CD14-positive monocyte (primary cell): Measurements from ENCODE around the gene POLR2L. TPM values are rescaled to one million over a fixed set of nuclear protein-coding genes. Genes with fewer than 3 reads are reported as not detected.

Source experiments
- DNase-seq, 3 donors: peaks; one replicate each; pipeline ENCODE4 v3.0.0-alpha.2; 2011 to 2022
- H2AFZ ChIP-seq: 2 replicates; pipeline ENCODE4 v1.6.0; 2012; ENCODE audit warnings: mild to moderate bottlenecking, low read depth, low read length, inconsistent platforms; ENCODE audit not compliant: insufficient read depth, poor library complexity, severe bottlenecking
- H3K27ac ChIP-seq, 2 donors: 1 replicate in 1 of 2; 2 replicates in 1 of 2; pipeline ENCODE4 v1.5.1; 2012 to 2013; ENCODE audit warnings: low read length in 2 of 2, control low read depth in 1 of 2, inconsistent platforms in 1 of 2, low read depth in 1 of 2, mild to moderate bottlenecking in 1 of 2
- H3K27me3 ChIP-seq, 2 donors: one replicate each; pipeline versions ENCODE4 v1.6.0 to v1.6.1; 2011 to 2013; ENCODE audit warnings: low read length in 2 of 2; ENCODE audit not compliant: control insufficient read depth in 2 of 2, insufficient read depth in 2 of 2
- H3K36me3 ChIP-seq, 2 donors: replicated peaks in 1 of 2; 1 replicate in 1 of 2; 2 replicates in 1 of 2; pipeline versions ENCODE4 v1.5.1 to v1.6.1; 2012 to 2013; ENCODE audit warnings: low read length in 2 of 2, control low read depth in 1 of 2, inconsistent platforms in 1 of 2, mild to moderate bottlenecking in 1 of 2; ENCODE audit not compliant: insufficient read depth in 2 of 2, control insufficient read depth in 1 of 2
- H3K4me1 ChIP-seq, 2 donors: 1 replicate in 1 of 2; 2 replicates in 1 of 2; pipeline versions ENCODE4 v1.5.1 to v1.6.1; 2012 to 2013; ENCODE audit warnings: low read length in 2 of 2, control low read depth in 1 of 2, inconsistent platforms in 1 of 2, mild to moderate bottlenecking in 1 of 2, moderate library complexity in 1 of 2; ENCODE audit not compliant: insufficient read depth in 2 of 2, control insufficient read depth in 1 of 2
- H3K4me2 ChIP-seq: replicated peaks from 2 replicates; pipeline ENCODE3; 2012; ENCODE audit warnings: low read length, moderate library complexity, mild to moderate bottlenecking; ENCODE audit not compliant: poor library complexity, severe bottlenecking; ENCODE audit errors: extremely low read depth
- H3K4me3 ChIP-seq, 3 experiments: fragments of 200-600 bp in 1 of 3; sonication (generic) in 1 of 3; replicated peaks in 1 of 3; 1 replicate in 2 of 3; 2 replicates in 1 of 3; pipeline ENCODE4 v1.5.1; 2011 to 2013; ENCODE audit warnings: low read length in 3 of 3, mild to moderate bottlenecking in 3 of 3, control low read depth in 2 of 3, low read depth in 2 of 3, inconsistent platforms in 1 of 3, moderate library complexity in 1 of 3
- H3K79me2 ChIP-seq: 2 replicates; pipeline ENCODE4 v1.6.0; 2012; ENCODE audit warnings: mild to moderate bottlenecking, control low read depth, inconsistent platforms, low read length, moderate library complexity; ENCODE audit not compliant: insufficient read depth
- H3K9ac ChIP-seq: 2 replicates; pipeline ENCODE4 v1.6.0; 2017; ENCODE audit warnings: low read length, mild to moderate bottlenecking; ENCODE audit not compliant: insufficient read depth, poor library complexity, severe bottlenecking
- H3K9me3 ChIP-seq, 2 donors: replicated peaks in 1 of 2; 1 replicate in 1 of 2; 2 replicates in 1 of 2; pipeline versions ENCODE4 v1.5.1 to v1.6.1; 2012 to 2013; ENCODE audit warnings: low read length in 2 of 2, control low read depth in 1 of 2; ENCODE audit not compliant: control insufficient read depth in 1 of 2, insufficient read depth in 1 of 2
- H4K20me1 ChIP-seq: 2 replicates; pipeline ENCODE4 v1.6.0; 2012; ENCODE audit warnings: mild to moderate bottlenecking, low read length, control low read depth, moderate library complexity; ENCODE audit not compliant: insufficient read depth
- H3K27ac Mint-ChIP-seq, 7 donors: one replicate each; pipeline ENCODE4 v1.8.0; 2020; ENCODE audit warnings: mild to moderate bottlenecking in 7 of 7, mixed read lengths in 7 of 7, moderate library complexity in 6 of 7, inconsistent platforms in 2 of 7
- H3K27me3 Mint-ChIP-seq, 3 donors: one replicate each; pipeline ENCODE4 v1.8.0; 2021 to 2022; ENCODE audit warnings: low read depth in 3 of 3, mild to moderate bottlenecking in 3 of 3, mixed read lengths in 3 of 3, moderate library complexity in 3 of 3, inconsistent platforms in 1 of 3
- H3K36me3 Mint-ChIP-seq, 2 donors: one replicate each; pipeline ENCODE4 v1.8.0; 2020; ENCODE audit warnings: mixed read lengths in 2 of 2, inconsistent platforms in 1 of 2, mild to moderate bottlenecking in 1 of 2
- H3K4me1 Mint-ChIP-seq: one replicate; pipeline ENCODE4 v1.8.0; 2020; ENCODE audit warnings: mild to moderate bottlenecking, mixed read lengths
- H3K4me3 Mint-ChIP-seq, 2 donors: one replicate each; pipeline ENCODE4 v1.8.0; 2020; ENCODE audit warnings: mild to moderate bottlenecking in 2 of 2, mixed read lengths in 2 of 2, moderate library complexity in 1 of 2
- H3K9me3 Mint-ChIP-seq, 7 donors: one replicate each; pipeline ENCODE4 v1.8.0; 2020 to 2022; ENCODE audit warnings: mixed read lengths in 7 of 7, mild to moderate bottlenecking in 6 of 7, moderate library complexity in 6 of 7, inconsistent platforms in 2 of 7
- WGBS: methylation state at CpG from one replicate; pipeline ENCODE4 v1.1.5; 2013; ENCODE audit warnings: missing lambda C conversion rate; ENCODE audit not compliant: insufficient coverage; 5-methylcytosine and 5-hydroxymethylcytosine counted together
- intact Hi-C, 2 donors: fragments of 100-400 bp; cut with micrococcal nuclease; formaldehyde crosslinking; loops; one replicate each; pipeline versions ENCODE4 v1.15.0 to v1.15.1; 2023
- polyA plus RNA-seq, 3 donors: library from polyadenylated mRNA; depleted of rRNA in 1 of 3; unstranded in 2 of 3; stranded (reverse) in 1 of 3; fragments of 300-500 nt in 2 of 3; fragments of >200 nt in 1 of 3; fragmentation: Illumina TruSeq in 2 of 3; gene quantifications; 1 replicate in 2 of 3; 2 replicates in 1 of 3; pipeline ENCODE4 v1.2.3, GENCODE V29; 2012 to 2021
- TF ChIP-seq, protein P1 (sequence below): fragments of 200-600 bp; IDR thresholded peaks from one replicate; pipeline ENCODE4 v1.8.0; 2022; ENCODE audit warnings: antibody characterized with exemption, mild to moderate bottlenecking

POLR2L gene
- polyA plus RNA-seq, 3 donors = 93.9 to 133 (median 110) TPM

DNA sequence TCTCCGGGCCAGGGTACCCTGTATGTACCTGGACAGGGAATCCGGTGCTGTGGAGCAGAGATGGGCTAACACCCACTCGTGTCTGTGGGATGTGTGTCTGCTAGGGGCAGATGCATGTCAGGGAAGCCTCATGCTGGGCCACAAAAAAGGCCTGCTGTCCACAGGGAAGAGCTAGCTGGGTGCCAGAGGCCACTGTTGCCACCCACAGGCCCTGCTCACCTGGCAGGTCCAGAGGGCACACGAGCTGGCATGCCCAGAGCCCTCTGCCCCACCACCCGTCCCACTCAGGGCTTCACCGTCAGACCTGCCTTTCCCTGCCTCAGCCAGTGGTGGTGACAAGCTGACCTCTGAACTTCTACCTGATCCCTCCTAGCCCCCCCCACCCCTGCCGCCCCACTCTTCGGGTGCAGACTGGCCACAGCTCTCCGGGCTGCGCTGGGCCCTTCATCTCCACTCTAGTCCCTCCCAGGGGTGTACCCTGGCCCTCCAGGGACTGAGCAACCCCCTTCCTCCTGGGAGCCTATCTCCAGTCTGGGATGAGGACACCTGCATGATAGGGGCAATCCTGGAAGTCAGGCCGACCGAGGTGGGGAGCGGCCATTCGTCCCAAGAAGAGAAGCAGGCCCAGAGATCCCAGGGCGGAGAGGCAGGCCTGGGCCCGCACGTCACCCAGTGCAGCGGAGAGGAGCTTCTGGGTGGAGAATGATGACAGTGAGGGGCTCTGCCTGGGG, 45.6 kb downstream of the POLR2L start:
- 19% methylated on average over 13 of the region's 18 CpGs for WGBS
- Histone ChIP-seq H3K4me1 (peaks cover 29 to 33% of the 10 kb centered on the region in 2 donors), H3K4me3 (peak overlapping the region; percentile 54 to 85 (median 84)), H4K20me1 (no peaks in the 10 kb centered on the region), H3K27ac (peak overlapping the region; percentile 64 to 77), H2AFZ (peak overlapping the region; percentile 78), H3K79me2 (peaks cover 15% of the 10 kb centered on the region), H3K36me3 (peaks cover 6 to 19% of the 10 kb centered on the region in 2 donors), H3K9me3 (no peaks in the 10 kb centered on the region), H3K4me2 (peak overlapping the region; percentile 98), H3K27me3 (no peaks in the 10 kb centered on the region), H3K9ac (peak overlapping the region; percentile 59)
- TF ChIP-seq, protein P1, sequence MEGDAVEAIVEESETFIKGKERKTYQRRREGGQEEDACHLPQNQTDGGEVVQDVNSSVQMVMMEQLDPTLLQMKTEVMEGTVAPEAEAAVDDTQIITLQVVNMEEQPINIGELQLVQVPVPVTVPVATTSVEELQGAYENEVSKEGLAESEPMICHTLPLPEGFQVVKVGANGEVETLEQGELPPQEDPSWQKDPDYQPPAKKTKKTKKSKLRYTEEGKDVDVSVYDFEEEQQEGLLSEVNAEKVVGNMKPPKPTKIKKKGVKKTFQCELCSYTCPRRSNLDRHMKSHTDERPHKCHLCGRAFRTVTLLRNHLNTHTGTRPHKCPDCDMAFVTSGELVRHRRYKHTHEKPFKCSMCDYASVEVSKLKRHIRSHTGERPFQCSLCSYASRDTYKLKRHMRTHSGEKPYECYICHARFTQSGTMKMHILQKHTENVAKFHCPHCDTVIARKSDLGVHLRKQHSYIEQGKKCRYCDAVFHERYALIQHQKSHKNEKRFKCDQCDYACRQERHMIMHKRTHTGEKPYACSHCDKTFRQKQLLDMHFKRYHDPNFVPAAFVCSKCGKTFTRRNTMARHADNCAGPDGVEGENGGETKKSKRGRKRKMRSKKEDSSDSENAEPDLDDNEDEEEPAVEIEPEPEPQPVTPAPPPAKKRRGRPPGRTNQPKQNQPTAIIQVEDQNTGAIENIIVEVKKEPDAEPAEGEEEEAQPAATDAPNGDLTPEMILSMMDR = no peak
- peaks cover 0 to 2% (median 0%) of the 10 kb centered on the region in 7 donors for H3K9me3 Mint-ChIP-seq
- H3K36me3 Mint-ChIP-seq = peaks cover 13 to 27% of the 10 kb centered on the region in 2 donors
- peaks cover 18% of the 10 kb centered on the region for H3K4me1 Mint-ChIP-seq
- peak overlapping the region; percentile 80 to 94 for H3K4me3 Mint-ChIP-seq
- no peak for DNase-seq
- H3K27me3 Mint-ChIP-seq = no peaks in the 10 kb centered on the region
- intact Hi-C loops = loop anchor here (1.0 to 5.0 kb wide), 4 partner anchors 13 to 49 kb away; partner anchors contain the start of genes GATD1 (in 2 of the 2), RPLP2 (in 1 of the 2) and TALDO1 (in 1 of the 2)
- H3K27ac Mint-ChIP-seq = peak overlapping the region; percentile 81 to 91 (median 87)

DNA sequence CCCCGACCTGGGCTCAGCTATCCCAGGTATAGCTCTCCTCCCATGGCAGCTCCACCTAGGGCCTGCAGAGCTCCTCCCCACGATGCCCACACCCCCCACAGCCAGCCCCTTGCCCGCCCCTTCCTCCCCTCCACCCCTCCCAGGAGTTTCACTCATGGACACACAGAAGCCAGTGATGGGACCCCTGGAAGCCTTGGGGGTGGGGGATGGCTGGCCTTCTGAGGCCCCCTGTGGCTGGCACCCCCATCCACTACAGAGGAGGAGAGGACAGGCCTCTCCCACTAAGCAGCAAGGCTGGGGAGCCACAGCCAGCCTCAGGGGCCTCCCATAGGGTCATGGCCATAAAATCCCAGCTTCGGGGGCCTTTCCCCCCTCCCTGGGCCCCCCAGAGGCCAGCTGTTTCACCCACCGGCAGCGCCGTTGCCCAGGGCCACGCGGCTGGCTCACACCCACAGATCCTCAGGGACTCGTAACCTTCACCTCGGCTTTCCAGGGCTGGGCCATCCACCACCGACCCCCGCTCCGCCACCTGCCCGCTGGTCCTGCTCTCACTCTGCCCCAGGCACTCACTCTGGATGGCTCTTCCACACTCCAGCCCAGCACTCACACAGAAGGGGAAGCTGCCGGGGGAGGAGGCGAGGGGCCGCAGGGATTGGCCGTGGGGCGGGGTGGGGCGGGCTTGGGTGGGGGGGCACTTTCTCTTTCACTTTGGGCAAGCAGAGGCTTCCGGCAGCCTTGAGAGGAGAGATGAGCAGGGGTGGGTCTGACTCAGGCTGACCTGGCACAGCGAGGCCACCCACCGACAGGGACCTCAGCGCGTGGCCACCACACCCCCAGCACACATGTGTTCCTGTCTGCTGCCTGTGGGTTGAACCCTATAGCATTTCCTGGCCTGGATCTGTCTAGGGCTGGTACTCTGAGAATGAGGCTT, 46.4 kb downstream of the POLR2L start:
- peak overlapping the region; percentile 80 to 94 for H3K4me3 Mint-ChIP-seq
- peak overlapping the region; percentile 68 for H3K9ac ChIP-seq
- peaks cover 0 to 2% (median 0%) of the 10 kb centered on the region in 3 donors for H3K27me3 Mint-ChIP-seq
- peaks cover 4% of the 10 kb centered on the region for H4K20me1 ChIP-seq
- peaks cover 29 to 33% of the 10 kb centered on the region in 2 donors for H3K4me1 ChIP-seq
- TF ChIP-seq, protein P1 = no peak
- H3K27me3 ChIP-seq = peaks cover 0 to 2% of the 10 kb centered on the region in 2 donors
- H3K4me2 ChIP-seq = peak overlapping the region; percentile 98
- H3K9me3 Mint-ChIP-seq = no peaks in the 10 kb centered on the region
- H3K79me2 ChIP-seq = peaks cover 15% of the 10 kb centered on the region
- H3K36me3 ChIP-seq = peaks cover 11 to 13% of the 10 kb centered on the region in 2 donors
- H3K36me3 Mint-ChIP-seq = peaks cover 18 to 26% of the 10 kb centered on the region in 2 donors
- H3K27ac Mint-ChIP-seq = peak overlapping the region; percentile 81 to 91 (median 87)
- H3K27ac ChIP-seq = peak overlapping the region; percentile 64 to 77
- peaks cover 18% of the 10 kb centered on the region for H3K4me1 Mint-ChIP-seq
- DNase-seq = peak; percentile 80 to 91 (median 86)
- intact Hi-C loops = loop anchor here (1.0 to 5.0 kb wide), 4 partner anchors 13 to 49 kb away; partner anchors contain the start of genes GATD1 (in 2 of the 2), RPLP2 (in 1 of the 2) and TALDO1 (in 1 of the 2)
- H3K9me3 ChIP-seq = no peaks in the 10 kb centered on the region
- WGBS = 8% methylated on average over 8 of the region's 26 CpGs
- H3K4me3 ChIP-seq = peak overlapping the region; percentile 46 to 85 (median 84)
- H2AFZ ChIP-seq = peak overlapping the region; percentile 64
